Measurements from ENCODE around the gene CLEC4F. TPM values are rescaled to one million over a fixed set of nuclear protein-coding genes. Genes with fewer than 3 reads are reported as not detected.
A peak's percentile ranks its signal among the peaks of the same experiment; 100 is the strongest.

The CLEC4F gene
- total and polyA plus RNA-seq, 2 of the 13 experiments (the other 11 are each of a cell fraction or from before 2014, with no cell fraction given) = 0.12 to 0.13 TPM

DNA sequence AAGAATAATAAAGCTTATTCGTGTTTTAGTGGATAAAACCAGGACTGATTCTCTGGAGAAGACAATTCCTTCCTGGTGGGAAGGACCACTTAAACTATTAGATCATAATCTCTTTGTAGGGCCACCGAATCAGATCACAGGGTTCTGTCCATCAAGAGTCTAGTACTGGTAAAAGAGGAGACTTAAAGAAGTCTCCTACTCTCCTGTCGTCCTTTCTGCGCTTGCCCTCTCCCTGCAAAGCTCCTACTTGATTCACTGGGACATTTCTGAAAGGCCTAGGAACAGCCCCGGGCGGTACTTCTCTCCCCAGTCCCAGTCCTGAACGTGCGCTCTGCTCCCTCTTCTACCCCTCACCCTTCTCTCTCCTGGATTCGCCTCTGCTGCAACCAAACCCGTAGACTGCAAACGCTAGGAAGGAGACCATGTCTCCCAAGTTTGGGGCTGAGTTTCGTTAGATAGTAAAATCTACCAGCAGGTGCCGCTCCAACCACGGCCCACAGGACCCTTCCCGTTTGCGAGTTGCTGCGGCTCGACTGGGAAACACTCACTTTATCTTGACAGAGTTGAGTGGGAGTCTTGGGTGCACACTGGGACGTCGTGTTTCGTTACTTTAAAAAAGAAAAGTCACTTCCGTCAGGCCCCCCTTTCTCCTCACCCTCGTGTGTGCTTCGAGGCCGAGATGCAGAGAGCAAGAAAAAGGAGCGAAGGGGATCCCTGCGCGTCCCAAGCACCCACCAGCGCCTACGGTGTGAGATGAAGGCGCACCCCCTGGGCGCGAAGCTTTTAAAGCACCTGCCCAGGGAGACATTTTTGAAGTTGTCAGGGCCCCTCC, 30.9 kb downstream of the CLEC4F start (continued):
- TF ChIP-seq SRSF9 (IDR thresholded peaks at IDR 0.05; ENCODE audit: borderline replicate concordance, insufficient read depth, low read depth, low read length, poor library complexity, severe bottlenecking) (no peak), ZEB1 (IDR thresholded peaks at IDR 0.05; ENCODE audit: insufficient replicate concordance, low read depth) (no peak), ZNF234 (CRISPR knock-in tag; conservative IDR thresholded peaks at IDR 0.05) (no peak), ZNF609 (CRISPR knock-in tag; IDR thresholded peaks at IDR 0.05; ENCODE audit: borderline replicate concordance) (no peak), GTF2F1 (IDR thresholded peaks at IDR 0.05; ENCODE audit: low read length) (no peak), ZC3H4 (CRISPR knock-in tag; IDR thresholded peaks at IDR 0.05; ENCODE audit: borderline replicate concordance) (no peak), BRCA1 (CRISPR knock-in tag; IDR thresholded peaks at IDR 0.05) (no peak), SOX13 (IDR thresholded peaks at IDR 0.05) (no peak), SOX13 (CRISPR knock-in tag; conservative IDR thresholded peaks at IDR 0.05 in 1 of 2, IDR thresholded peaks at IDR 0.05 in 1 of 2) (peak in 1 of 2 experiments; percentile 23; a peak in 1 of 4 replicates), KDM1A (CRISPR knock-in tag; IDR thresholded peaks at IDR 0.05) (no peak), GRHL1 (CRISPR knock-in tag; conservative IDR thresholded peaks at IDR 0.05) (no peak), MTF1 (CRISPR knock-in tag; IDR thresholded peaks at IDR 0.05) (no peak), JUND (CRISPR knock-in tag; IDR thresholded peaks at IDR 0.05) (no peak), PHF8 (CRISPR knock-in tag; IDR thresholded peaks at IDR 0.05) (0 out of 2 replicates have a peak, but pooled peaks have one; percentile 20)
- TF ChIP-seq, protein P1, sequence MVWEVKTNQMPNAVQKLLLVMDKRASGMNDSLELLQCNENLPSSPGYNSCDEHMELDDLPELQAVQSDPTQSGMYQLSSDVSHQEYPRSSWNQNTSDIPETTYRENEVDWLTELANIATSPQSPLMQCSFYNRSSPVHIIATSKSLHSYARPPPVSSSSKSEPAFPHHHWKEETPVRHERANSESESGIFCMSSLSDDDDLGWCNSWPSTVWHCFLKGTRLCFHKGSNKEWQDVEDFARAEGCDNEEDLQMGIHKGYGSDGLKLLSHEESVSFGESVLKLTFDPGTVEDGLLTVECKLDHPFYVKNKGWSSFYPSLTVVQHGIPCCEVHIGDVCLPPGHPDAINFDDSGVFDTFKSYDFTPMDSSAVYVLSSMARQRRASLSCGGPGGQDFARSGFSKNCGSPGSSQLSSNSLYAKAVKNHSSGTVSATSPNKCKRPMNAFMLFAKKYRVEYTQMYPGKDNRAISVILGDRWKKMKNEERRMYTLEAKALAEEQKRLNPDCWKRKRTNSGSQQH (CRISPR knock-in tag; IDR thresholded peaks at IDR 0.05; ENCODE audit: low read depth) = no peak
- TF ChIP-seq, protein P2, sequence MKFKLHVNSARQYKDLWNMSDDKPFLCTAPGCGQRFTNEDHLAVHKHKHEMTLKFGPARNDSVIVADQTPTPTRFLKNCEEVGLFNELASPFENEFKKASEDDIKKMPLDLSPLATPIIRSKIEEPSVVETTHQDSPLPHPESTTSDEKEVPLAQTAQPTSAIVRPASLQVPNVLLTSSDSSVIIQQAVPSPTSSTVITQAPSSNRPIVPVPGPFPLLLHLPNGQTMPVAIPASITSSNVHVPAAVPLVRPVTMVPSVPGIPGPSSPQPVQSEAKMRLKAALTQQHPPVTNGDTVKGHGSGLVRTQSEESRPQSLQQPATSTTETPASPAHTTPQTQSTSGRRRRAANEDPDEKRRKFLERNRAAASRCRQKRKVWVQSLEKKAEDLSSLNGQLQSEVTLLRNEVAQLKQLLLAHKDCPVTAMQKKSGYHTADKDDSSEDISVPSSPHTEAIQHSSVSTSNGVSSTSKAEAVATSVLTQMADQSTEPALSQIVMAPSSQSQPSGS (CRISPR knock-in tag; IDR thresholded peaks at IDR 0.05) = peak; percentile 71; the same call in 1 of the 2 replicates

All from HepG2 (cell line).